Measurements from ENCODE around the gene PUS10. TPM values are rescaled to one million over a fixed set of nuclear protein-coding genes. Genes with fewer than 3 reads are reported as not detected.

The PUS10 gene
- 3.8 and 6.5 TPM in 2 replicates for total RNA-seq

GRCh38 chr2:61017556-61018317 lies at the start of gene PUS10, which contains the start of gene PEX13:
Gene PUS10 (minus strand): TSS chr2:61018255. CDS start chr2:61011890, 6,365 bp downstream.
Gene PEX13 (plus strand): TSS chr2:61017720. CDS start chr2:61017760, 40 bp downstream.

GRCh38 chr2:61065714-61066709 lies 48.0 kb upstream of the PUS10 start, which contains the start of gene SANBR:
Gene SANBR (plus strand): TSS chr2:61065871. CDS start chr2:61070351, 4,480 bp downstream.

Small RNA genes lying within 50 kb of the gene (small RNA-seq; reads per million reads assigned to genes)
- gene RNA5SP95 (not detected), gene RNU4-51P (not detected)

Other genes starting within 250 kb of the PUS10 start
- 6.7 and 8.3 TPM in 2 replicates for gene REL, start 136.7 kb downstream of the PUS10 start, total RNA-seq
- gene PEX13, start 535 bp downstream of the PUS10 start, total RNA-seq = 29.9 and 41.4 TPM in 2 replicates
- gene SANBR, start 47.6 kb upstream of the PUS10 start, total RNA-seq = 7.5 and 10.2 TPM in 2 replicates
- gene C2orf74, start 143.9 kb upstream of the PUS10 start, total RNA-seq = 5.5 and 6.8 TPM in 2 replicates